B cell (primary cell): ENCODE data around the gene TOLLIP. TPM values are rescaled to one million over a fixed set of nuclear protein-coding genes. Genes with fewer than 3 reads are reported as not detected.

Experiments used
- ATAC-seq: fragments of 200-7000 bp; cut with Tn5 transposase; one replicate; pipeline ENCODE4 v1.10.0; 2021; ENCODE audit warnings: low read depth, mild to moderate bottlenecking, moderate number of reproducible peaks, moderate library complexity
- CTCF ChIA-PET: fragments of 350-600 bp; sonication (Branson Sonifier 250); formaldehyde crosslinking; loops from one replicate; lab custom pipeline; 2021; ENCODE audit warnings: antibody characterized with exemption, inconsistent platforms; lab: Charles Lee
- POLR2A ChIA-PET: fragments of 350-600 bp; sonication (Branson Sonifier 250); formaldehyde crosslinking; loops from one replicate; lab custom pipeline; 2021; ENCODE audit warnings: antibody characterized with exemption; lab: Charles Lee
- DNase-seq: peaks from one replicate; pipeline ENCODE4 v3.0.0; 2013
- H2AFZ ChIP-seq: 2 replicates; pipeline ENCODE4 v1.6.1; 2012; ENCODE audit warnings: mild to moderate bottlenecking, low read depth, low read length; ENCODE audit not compliant: insufficient read depth, poor library complexity, severe bottlenecking
- H3K27ac ChIP-seq, 2 donors: 1 replicate in 1 of 2; 2 replicates in 1 of 2; pipeline ENCODE4 v1.5.1; 2012 to 2013; ENCODE audit warnings: low read length in 2 of 2, mild to moderate bottlenecking in 2 of 2, moderate library complexity in 1 of 2
- H3K27me3 ChIP-seq, 4 experiments: fragments of 200-600 bp in 1 of 4; sonication (generic) in 1 of 4; replicated peaks in 1 of 4; 1 replicate in 2 of 4; 2 replicates in 2 of 4; pipeline versions ENCODE4 v1.6.1 to v1.7.0; 2013 to 2016; ENCODE audit warnings: low read length in 3 of 4, mild to moderate bottlenecking in 2 of 4, mixed read lengths in 1 of 4, moderate library complexity in 1 of 4; ENCODE audit not compliant: insufficient read depth in 4 of 4, control insufficient read depth in 3 of 4; ENCODE audit errors: control extremely low read depth in 1 of 4
- H3K36me3 ChIP-seq, 2 experiments: replicated peaks in 1 of 2; 1 replicate in 1 of 2; 2 replicates in 1 of 2; pipeline versions ENCODE4 v1.6.1 to v1.7.1; 2013; ENCODE audit warnings: low read length in 1 of 2; ENCODE audit not compliant: insufficient read depth in 2 of 2, control insufficient read depth in 1 of 2; ENCODE audit errors: control extremely low read depth in 1 of 2, extremely low read depth in 1 of 2
- H3K4me1 ChIP-seq, 2 donors: fragments of 200-600 bp in 1 of 2; sonication (generic) in 1 of 2; 1 replicate in 1 of 2; 2 replicates in 1 of 2; pipeline versions ENCODE4 v1.5.1 to v1.6.1; 2013 to 2017; ENCODE audit warnings: low read length in 2 of 2; ENCODE audit not compliant: control insufficient read depth in 2 of 2, insufficient read depth in 2 of 2
- H3K4me2 ChIP-seq: replicated peaks from 2 replicates; pipeline ENCODE3; 2012; ENCODE audit warnings: mild to moderate bottlenecking, low read depth, low read length; ENCODE audit not compliant: poor library complexity, severe bottlenecking
- H3K4me3 ChIP-seq, 5 experiments: fragments of 200-600 bp in 1 of 5; sonication (generic) in 1 of 5; 1 replicate in 3 of 5; 2 replicates in 2 of 5; pipeline versions ENCODE4 v1.5.1 to v1.7.0; 2011 to 2016; ENCODE audit warnings: low read length in 4 of 5, mild to moderate bottlenecking in 4 of 5, low read depth in 2 of 5, control low read depth in 1 of 5, moderate library complexity in 1 of 5; ENCODE audit not compliant: insufficient read depth in 1 of 5; ENCODE audit errors: control extremely low read depth in 1 of 5, extremely low read depth in 1 of 5
- H3K79me2 ChIP-seq: fragments of 200-600 bp; sonication (generic); one replicate; pipeline ENCODE4 v1.6.0; 2016; ENCODE audit warnings: low read length; ENCODE audit not compliant: control insufficient read depth, insufficient read depth
- H3K9ac ChIP-seq: fragments of 200-600 bp; sonication (generic); 2 replicates; pipeline ENCODE4 v1.6.1; 2017; ENCODE audit warnings: mild to moderate bottlenecking, low read length, moderate library complexity
- H3K9me3 ChIP-seq, 3 donors: one replicate each; pipeline versions ENCODE4 v1.6.1 to v1.7.1; 2013; ENCODE audit warnings: low read length in 2 of 3; ENCODE audit not compliant: control insufficient read depth in 2 of 3, insufficient read depth in 1 of 3; ENCODE audit errors: control extremely low read depth in 1 of 3
- H4K20me1 ChIP-seq: 2 replicates; pipeline ENCODE4 v1.6.0; 2012; ENCODE audit warnings: mild to moderate bottlenecking, low read length; ENCODE audit not compliant: insufficient read depth, control insufficient read depth, poor library complexity, severe bottlenecking
- H3K27ac Mint-ChIP-seq: one replicate; pipeline ENCODE4 v1.8.0; 2021; ENCODE audit warnings: mixed read lengths
- H3K27me3 Mint-ChIP-seq: one replicate; pipeline ENCODE4 v1.8.0; 2021; ENCODE audit warnings: mixed read lengths
- H3K4me1 Mint-ChIP-seq: one replicate; pipeline ENCODE4 v1.8.0; 2021; ENCODE audit warnings: mixed read lengths
- H3K4me3 Mint-ChIP-seq: one replicate; pipeline ENCODE4 v1.8.0; 2021; ENCODE audit warnings: mixed read lengths
- H3K9me3 Mint-ChIP-seq: one replicate; pipeline ENCODE4 v1.8.0; 2022; ENCODE audit warnings: mixed read lengths; ENCODE audit not compliant: insufficient read depth
- EZH2 ChIP-seq: IDR thresholded peaks from 2 replicates; pipeline ENCODE4 v1.6.1; 2012; ENCODE audit warnings: borderline replicate concordance, low read depth, mild to moderate bottlenecking, moderate library complexity, low read length; ENCODE audit not compliant: insufficient read depth, poor library complexity, severe bottlenecking
- WGBS: methylation state at CpG from one replicate; pipeline ENCODE4 v1.1.5; 2013; ENCODE audit warnings: missing lambda C conversion rate; ENCODE audit not compliant: insufficient coverage; 5-methylcytosine and 5-hydroxymethylcytosine counted together
- intact Hi-C: fragments of 100-400 bp; cut with micrococcal nuclease; formaldehyde crosslinking; loops from one replicate; pipeline ENCODE4 v1.10.0; 2022
- polyA plus RNA-seq: library from polyadenylated mRNA; depleted of rRNA; stranded (reverse); fragments of >200 nt; gene quantifications from 2 replicates; pipeline ENCODE4 v1.2.3, GENCODE V29; 2012
- total RNA-seq, 2 donors: library from RNA; stranded (reverse); fragments of 120-200 nt in 1 of 2; gene quantifications; 1 replicate in 1 of 2; 2 replicates in 1 of 2; pipeline versions ENCODE4 v1.2.3 to v1.2.4, GENCODE V29; 2013 to 2022
- TF ChIP-seq, protein P1 (sequence below): fragments of 200-600 bp; IDR thresholded peaks from one replicate; pipeline ENCODE4 v1.8.0; 2022; ENCODE audit warnings: antibody characterized with exemption, mild to moderate bottlenecking

The TOLLIP gene
- total and polyA plus RNA-seq, 2 donors (not counting 1 experiment from before 2014, with no cell fraction given) = 34.7 to 52.5 TPM

DNA sequence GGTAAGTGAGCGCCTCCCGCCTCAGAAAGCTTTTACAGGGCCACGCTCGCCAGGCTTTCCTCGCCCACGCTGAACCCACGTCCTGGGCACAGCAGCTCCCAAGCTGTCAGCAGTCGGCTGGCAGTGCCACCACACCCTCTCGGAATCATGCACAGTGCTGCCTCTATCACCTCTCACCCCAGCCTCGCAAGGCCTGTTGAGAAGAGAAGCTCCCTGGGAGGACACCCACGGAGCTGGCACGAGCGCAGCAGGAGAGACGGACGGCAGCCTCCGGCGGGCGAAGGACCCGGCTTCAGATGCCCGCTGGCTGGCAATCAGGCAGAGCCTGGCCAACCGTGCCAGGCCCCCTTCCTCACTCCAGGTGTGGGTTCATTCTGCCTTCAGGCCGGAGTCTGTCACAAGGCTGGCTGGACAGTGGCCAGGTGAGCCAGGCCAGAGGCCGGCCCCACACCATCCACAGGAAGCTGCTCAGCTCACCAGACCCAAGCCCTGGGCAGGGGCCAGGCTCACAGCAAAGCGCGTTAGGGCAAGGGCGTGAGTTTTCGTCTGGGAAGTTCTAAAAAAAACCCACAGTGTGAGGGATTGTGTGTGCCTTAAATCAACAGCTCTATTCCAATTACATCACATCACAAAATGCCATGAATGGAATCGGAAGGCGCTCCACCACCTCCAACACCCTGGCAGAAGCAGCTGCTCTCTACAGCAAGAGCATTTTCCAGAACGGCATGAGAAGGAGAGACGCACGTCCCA lies 33.2 kb downstream of the TOLLIP start:
- intact Hi-C loops = no loop called here
- H3K27me3 ChIP-seq = no peaks in the 10 kb centered on the region
- no peak overlapping the region for H2AFZ ChIP-seq
- DNase-seq (no peak), ATAC-seq (no peak)
- no peak overlapping the region for H3K4me3 ChIP-seq
- H3K36me3 ChIP-seq = peaks cover 0 to 34% of the 10 kb centered on the region in 2 experiments
- H3K4me2 ChIP-seq = no peak overlapping the region
- ChIA-PET CTCF (no interaction called here), POLR2A (no interaction called here)
- no peaks in the 10 kb centered on the region for H3K9me3 ChIP-seq
- Mint-ChIP-seq H3K4me3 (no peak overlapping the region), H3K9me3 (no peaks in the 10 kb centered on the region), H3K4me1 (no peaks in the 10 kb centered on the region), H3K27ac (no peak overlapping the region), H3K27me3 (no peaks in the 10 kb centered on the region)
- no peaks in the 10 kb centered on the region for H3K4me1 ChIP-seq
- H3K9ac ChIP-seq = no peak overlapping the region
- WGBS = 97% methylated on average over 28 of the region's 32 CpGs
- peaks cover 17% of the 10 kb centered on the region for H4K20me1 ChIP-seq
- no peak overlapping the region for H3K27ac ChIP-seq
- TF ChIP-seq EZH2 = no peak
- H3K79me2 ChIP-seq = no peaks in the 10 kb centered on the region

DNA sequence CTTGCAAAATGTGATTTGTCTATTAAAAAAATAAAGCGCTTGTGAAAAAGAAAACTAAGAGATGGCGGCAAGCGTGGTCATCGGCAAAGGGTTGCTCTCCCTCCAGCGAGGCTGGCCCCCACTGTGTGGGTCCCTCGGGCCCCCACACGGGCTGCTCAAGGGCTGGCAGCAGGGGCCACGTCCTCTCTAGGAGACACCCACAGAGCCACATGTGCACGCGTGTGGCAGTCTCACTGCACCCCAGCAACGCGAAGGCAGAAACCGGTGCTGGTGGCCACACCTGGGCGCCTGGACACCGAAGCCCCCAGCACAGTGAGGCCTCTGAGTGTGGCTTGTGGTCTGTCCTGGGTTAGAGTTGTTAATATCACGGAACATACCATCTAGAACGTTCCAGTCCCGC lies 34.4 kb downstream of the TOLLIP start:
- Histone ChIP-seq H4K20me1 (peaks cover 17% of the 10 kb centered on the region), H3K36me3 (peaks cover 0 to 24% of the 10 kb centered on the region in 2 experiments), H3K27me3 (no peaks in the 10 kb centered on the region), H3K4me3 (no peak overlapping the region), H3K9ac (no peak overlapping the region), H3K4me2 (no peak overlapping the region), H2AFZ (no peak overlapping the region), H3K9me3 (no peaks in the 10 kb centered on the region), H3K4me1 (no peaks in the 10 kb centered on the region), H3K27ac (no peak overlapping the region), H3K79me2 (no peaks in the 10 kb centered on the region)
- TF ChIP-seq, protein P1, sequence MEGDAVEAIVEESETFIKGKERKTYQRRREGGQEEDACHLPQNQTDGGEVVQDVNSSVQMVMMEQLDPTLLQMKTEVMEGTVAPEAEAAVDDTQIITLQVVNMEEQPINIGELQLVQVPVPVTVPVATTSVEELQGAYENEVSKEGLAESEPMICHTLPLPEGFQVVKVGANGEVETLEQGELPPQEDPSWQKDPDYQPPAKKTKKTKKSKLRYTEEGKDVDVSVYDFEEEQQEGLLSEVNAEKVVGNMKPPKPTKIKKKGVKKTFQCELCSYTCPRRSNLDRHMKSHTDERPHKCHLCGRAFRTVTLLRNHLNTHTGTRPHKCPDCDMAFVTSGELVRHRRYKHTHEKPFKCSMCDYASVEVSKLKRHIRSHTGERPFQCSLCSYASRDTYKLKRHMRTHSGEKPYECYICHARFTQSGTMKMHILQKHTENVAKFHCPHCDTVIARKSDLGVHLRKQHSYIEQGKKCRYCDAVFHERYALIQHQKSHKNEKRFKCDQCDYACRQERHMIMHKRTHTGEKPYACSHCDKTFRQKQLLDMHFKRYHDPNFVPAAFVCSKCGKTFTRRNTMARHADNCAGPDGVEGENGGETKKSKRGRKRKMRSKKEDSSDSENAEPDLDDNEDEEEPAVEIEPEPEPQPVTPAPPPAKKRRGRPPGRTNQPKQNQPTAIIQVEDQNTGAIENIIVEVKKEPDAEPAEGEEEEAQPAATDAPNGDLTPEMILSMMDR = no peak
- TF ChIP-seq EZH2 = no peak
- no peak overlapping the region for H3K4me3 Mint-ChIP-seq
- no peak overlapping the region for H3K27ac Mint-ChIP-seq
- no peaks in the 10 kb centered on the region for H3K4me1 Mint-ChIP-seq
- ATAC-seq (no peak), DNase-seq (no peak)
- ChIA-PET CTCF (no interaction called here), POLR2A (no interaction called here)
- intact Hi-C loops = no loop called here
- WGBS = 98% methylated on average over 18 of the region's 18 CpGs
- H3K27me3 Mint-ChIP-seq = no peaks in the 10 kb centered on the region
- H3K9me3 Mint-ChIP-seq = no peaks in the 10 kb centered on the region
